ENCODE results near the gene PNMA8A.
"Not testable (repeated sequence)": the region's sequence is repeated elsewhere in the genome, so short reads cannot be mapped to it uniquely, and the experiment has no call there.

PNMA8A gene

DNA sequence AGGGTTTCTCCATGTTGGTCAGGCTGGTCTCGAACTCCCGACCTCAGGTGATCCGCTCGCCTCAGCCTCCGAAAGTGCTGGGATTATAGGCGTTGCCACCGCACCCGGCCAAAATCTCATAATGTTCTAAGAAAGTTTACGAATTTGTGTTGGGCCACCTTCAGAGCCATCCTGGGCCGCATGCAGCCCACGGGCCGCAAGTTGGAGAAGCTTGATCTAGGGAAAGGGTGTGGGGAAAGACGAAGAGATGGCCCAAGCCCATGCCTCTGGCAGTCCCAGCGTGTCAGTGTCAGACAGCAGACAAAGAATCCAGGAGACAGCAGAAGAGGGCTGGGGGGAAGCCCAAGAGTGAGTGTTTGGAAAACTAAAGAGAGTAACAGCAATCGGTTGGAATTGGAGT, 25.3 kb downstream of the PNMA8A start:
- H3K27me3 ChIP-seq (ENCODE audit: low read depth, low read length): no peaks in the 10 kb centered on the region
- no peak overlapping the region for H3K4me3 ChIP-seq (ENCODE audit: low read length)

GRCh38 chr19:46442808-46443450, 28.4 kb downstream of the PNMA8A start:
- Histone ChIP-seq H4K20me1 (ENCODE audit: insufficient read depth, low read length) (no peaks in the 10 kb centered on the region), H2AFZ (ENCODE audit: low read depth, low read length) (no peak overlapping the region), H3K4me2 (ENCODE audit: low read length) (no peak overlapping the region), H3K4me3 (ENCODE audit: low read length) (no peak overlapping the region), H3K27ac (ENCODE audit: low read length) (no peak overlapping the region), H3K79me2 (ENCODE audit: low read length) (no peaks in the 10 kb centered on the region), H3K4me1 (ENCODE audit: low read length) (peaks cover 10% of the 10 kb centered on the region), H3K9ac (ENCODE audit: low read length) (no peak overlapping the region), H3K9me3 (ENCODE audit: insufficient read depth, low read length) (no peaks in the 10 kb centered on the region), H3K36me3 (replicated peaks; ENCODE audit: low read depth, low read length) (no peaks in the 10 kb centered on the region), H3K27me3 (ENCODE audit: low read depth, low read length) (no peaks in the 10 kb centered on the region)
- TF ChIP-seq EZH2phosphoT487 (IDR thresholded peaks at IDR 0.05; ENCODE audit: low read depth) (no peak), CTCF (IDR thresholded peaks at IDR 0.05; ENCODE audit: low read depth, low read length) (no peak)

More for the DNA sequence above, 25.3 kb downstream of the PNMA8A start:
- Histone ChIP-seq H3K36me3 (replicated peaks; ENCODE audit: low read depth, low read length) (no peaks in the 10 kb centered on the region), H3K9me3 (ENCODE audit: insufficient read depth, low read length) (peaks cover 6% of the 10 kb centered on the region; the same call in 1 of the 2 replicates), H3K9ac (ENCODE audit: low read length) (no peak overlapping the region), H2AFZ (ENCODE audit: low read depth, low read length) (no peak overlapping the region), H3K27ac (ENCODE audit: low read length) (no peak overlapping the region), H4K20me1 (ENCODE audit: insufficient read depth, low read length) (no peaks in the 10 kb centered on the region), H3K79me2 (ENCODE audit: low read length) (no peaks in the 10 kb centered on the region), H3K4me1 (ENCODE audit: low read length) (peaks cover 10% of the 10 kb centered on the region), H3K4me2 (ENCODE audit: low read length) (no peak overlapping the region)
- TF ChIP-seq EZH2phosphoT487 (IDR thresholded peaks at IDR 0.05; ENCODE audit: low read depth): no peak
- TF ChIP-seq CTCF (IDR thresholded peaks at IDR 0.05; ENCODE audit: low read depth, low read length): no peak

DNA sequence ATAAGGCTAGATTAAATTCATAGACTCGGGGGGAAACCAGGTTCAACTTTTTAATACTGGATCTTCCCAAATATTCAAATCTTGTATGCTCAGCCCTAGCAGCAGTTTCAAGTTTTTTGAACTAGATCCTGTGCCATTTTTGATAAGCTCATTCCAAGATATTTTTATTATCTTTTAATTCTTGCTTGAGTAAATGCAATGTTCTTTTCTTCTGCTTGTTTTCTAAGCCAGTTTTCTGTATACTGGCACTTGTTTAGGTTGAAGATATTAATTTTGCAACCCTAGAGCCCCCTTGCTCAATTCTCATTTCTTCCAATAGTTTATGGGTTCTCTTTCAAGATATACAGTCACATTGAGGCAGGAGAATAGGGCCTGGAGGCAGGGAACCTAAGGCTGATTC, 29.5 kb downstream of the PNMA8A start:
- no peaks in the 10 kb centered on the region for H3K36me3 ChIP-seq (replicated peaks; ENCODE audit: low read depth, low read length)
- H3K9ac ChIP-seq (ENCODE audit: low read length): no peak overlapping the region
- no peaks in the 10 kb centered on the region for H4K20me1 ChIP-seq (ENCODE audit: insufficient read depth, low read length)
- H2AFZ ChIP-seq (ENCODE audit: low read depth, low read length): no peak overlapping the region
- TF ChIP-seq CTCF (IDR thresholded peaks at IDR 0.05; ENCODE audit: low read depth, low read length) (no peak), EZH2phosphoT487 (IDR thresholded peaks at IDR 0.05; ENCODE audit: low read depth) (no peak)
- H3K27me3 ChIP-seq (ENCODE audit: low read depth, low read length): no peaks in the 10 kb centered on the region
- H3K9me3 ChIP-seq (ENCODE audit: insufficient read depth, low read length): no peaks in the 10 kb centered on the region
- H3K4me2 ChIP-seq (ENCODE audit: low read length): no peak overlapping the region
- no peaks in the 10 kb centered on the region for H3K79me2 ChIP-seq (ENCODE audit: low read length)
- H3K4me3 ChIP-seq (ENCODE audit: low read length): no peak overlapping the region
- H3K4me1 ChIP-seq (ENCODE audit: low read length): peaks cover 2% of the 10 kb centered on the region
- H3K27ac ChIP-seq (ENCODE audit: low read length): no peak overlapping the region

- not testable (repeated sequence) for H2AFZ ChIP-seq (ENCODE audit: low read depth, low read length); H3K79me2 ChIP-seq (ENCODE audit: low read length); H3K4me2 ChIP-seq (ENCODE audit: low read length); H3K4me1 ChIP-seq (ENCODE audit: low read length); H3K9ac ChIP-seq (ENCODE audit: low read length); H4K20me1 ChIP-seq (ENCODE audit: insufficient read depth, low read length); H3K4me3 ChIP-seq (ENCODE audit: low read length); H3K36me3 ChIP-seq (replicated peaks; ENCODE audit: low read depth, low read length); H3K9me3 ChIP-seq (ENCODE audit: insufficient read depth, low read length); H3K27ac ChIP-seq (ENCODE audit: low read length)
- peaks cover 12% of the 10 kb centered on the region; the same call in 1 of the 2 replicates for H3K27me3 ChIP-seq (ENCODE audit: low read depth, low read length)
Measured at GRCh38 chr19:46435689-46436088, 35.7 kb downstream of the PNMA8A start.

Data from OCI-LY3 (cell line).